Head of caudate nucleus (tissue), 42 donors: ENCODE results near the gene MBD5.
A peak's percentile ranks its signal among the peaks of the same experiment; 100 is the strongest.
"Not testable (repeated sequence)": the region's sequence is repeated elsewhere in the genome, so short reads cannot be mapped to it uniquely, and the experiment has no call there.

Experiments used
- DNase-seq, 42 donors: peaks; one replicate each; pipeline versions ENCODE4 v3.0.0 to v3.0.0-alpha.2; 2020 to 2021; ENCODE audit warnings: mixed read lengths in 7 of 42
- intact Hi-C: fragments of 100-400 bp; cut with DNase I; formaldehyde crosslinking; loops from one replicate; pipeline ENCODE4 v1.15.0; 2022

Gene MBD5

GRCh38 chr2:148525130-148525529 lies 504.2 kb downstream of the MBD5 start:
- intact Hi-C loops = no loop called here
- no peak for DNase-seq

- peak in 2 of 42 donors; percentile 23 to 30 for DNase-seq
- intact Hi-C loops = no loop called here
Measured at GRCh38 chr2:148526509-148527346, 505.8 kb downstream of the MBD5 start.

- intact Hi-C loops = no loop called here
- DNase-seq = peak in 1 of 42 donors; percentile 40
Measured at GRCh38 chr2:148527488-148528340, 506.8 kb downstream of the MBD5 start.

- intact Hi-C loops = no loop called here
- DNase-seq = peak in 1 of 42 donors; percentile 37
Measured at GRCh38 chr2:148528356-148529064, 507.6 kb downstream of the MBD5 start.

GRCh38 chr2:148529745-148530144 lies 508.9 kb downstream of the MBD5 start:
- DNase-seq = peak in 2 of 42 donors; percentile 3 to 26
- intact Hi-C loops = no loop called here

GRCh38 chr2:148530350-148530749 lies 509.5 kb downstream of the MBD5 start:
- DNase-seq = peak in 2 of 42 donors; percentile 13 to 28
- intact Hi-C loops = no loop called here

GRCh38 chr2:148531235-148531634 lies 510.3 kb downstream of the MBD5 start:
- DNase-seq = peak in 2 of 42 donors; percentile 5 to 16
- intact Hi-C loops = no loop called here

- intact Hi-C loops = no loop called here
- DNase-seq = no peak
Measured at GRCh38 chr2:148531669-148532428, 511.0 kb downstream of the MBD5 start.

GRCh38 chr2:148533004-148533403 lies 512.1 kb downstream of the MBD5 start:
- intact Hi-C loops = no loop called here
- no peak for DNase-seq

- no peak for DNase-seq
Measured at GRCh38 chr2:148533685-148534084, 512.8 kb downstream of the MBD5 start.

GRCh38 chr2:148534416-148535204 lies 513.7 kb downstream of the MBD5 start:
- peak in 15 of 42 donors; percentile 7 to 60 (median 30) for DNase-seq
- intact Hi-C loops = no loop called here

More at GRCh38 chr2:148533685-148534084, 512.8 kb downstream of the MBD5 start:
- intact Hi-C loops = no loop called here

- DNase-seq = no peak
- intact Hi-C loops = no loop called here
Measured at GRCh38 chr2:148538375-148538774, 517.5 kb downstream of the MBD5 start.

GRCh38 chr2:148540022-148540421 lies 519.1 kb downstream of the MBD5 start:
- intact Hi-C loops = no loop called here
- DNase-seq = no peak

- intact Hi-C loops = no loop called here
- DNase-seq = no peak
Measured at GRCh38 chr2:148541792-148542191, 520.9 kb downstream of the MBD5 start.

GRCh38 chr2:148542614-148543013 lies 521.7 kb downstream of the MBD5 start:
- no peak for DNase-seq
- intact Hi-C loops = no loop called here

GRCh38 chr2:148543088-148543540 lies 522.2 kb downstream of the MBD5 start:
- DNase-seq, intact Hi-C loops: not testable (repeated sequence)

GRCh38 chr2:148545390-148546256 lies 524.7 kb downstream of the MBD5 start:
- intact Hi-C loops = no loop called here
- DNase-seq = no peak
